Colonic mucosa (tissue), 4 donors: ENCODE data around the gene PDCD11. TPM values are rescaled to one million over a fixed set of nuclear protein-coding genes. Genes with fewer than 3 reads are reported as not detected.
A peak's percentile ranks its signal among the peaks of the same experiment; 100 is the strongest.

Experiments
- DNase-seq: peaks from one replicate; pipeline ENCODE4 v3.0.0-alpha.2; 2020
- H3K27ac ChIP-seq: fragments of 200-600 bp; one replicate; pipeline ENCODE4 v1.8.0; 2021
- H3K27me3 ChIP-seq: fragments of 200-600 bp; one replicate; pipeline ENCODE4 v1.8.0; 2021
- H3K36me3 ChIP-seq: fragments of 200-600 bp; one replicate; pipeline ENCODE4 v1.8.0; 2021
- H3K4me1 ChIP-seq: fragments of 200-600 bp; one replicate; pipeline ENCODE4 v1.8.0; 2021; ENCODE audit warnings: mild to moderate bottlenecking
- H3K4me3 ChIP-seq: fragments of 200-600 bp; one replicate; pipeline ENCODE4 v1.8.0; 2021
- H3K9ac ChIP-seq, 2 donors: one replicate each; pipeline ENCODE4 v1.7.0; 2013; ENCODE audit warnings: control low read depth in 2 of 2, low read depth in 2 of 2, low read length in 2 of 2
- H3K9me3 ChIP-seq: fragments of 200-600 bp; one replicate; pipeline ENCODE4 v1.8.0; 2021
- CTCF ChIP-seq: fragments of 200-600 bp; IDR thresholded peaks from one replicate; pipeline ENCODE4 v1.8.0; 2022; ENCODE audit warnings: antibody characterized with exemption, mild to moderate bottlenecking
- intact Hi-C: fragments of 100-400 bp; cut with DNase I; formaldehyde crosslinking; loops from one replicate; pipeline ENCODE4 v1.14.1; 2022
- microRNA-seq: library from miRNA; unstranded; fragments of <30 nt; microRNA quantifications from one replicate; pipeline ENCODE4, GENCODE V29; 2019
- total RNA-seq, 2 donors: library from RNA; stranded (reverse); fragmentation: NEBNext Ultra II Directional in 1 of 2; extraction: Animal tissue kit (Norgen Biotek cat#: 25700) in 1 of 2; gene quantifications; one replicate each; pipeline ENCODE4 v1.2.1, GENCODE V29; 2021
- donor health status: healthy.
- donor health status: DM: no; HTN: no; CAD: no.
- donor health status: DM: no; HTN: no; CAD: no.

Gene PDCD11
- total RNA-seq, 2 donors from 2014 or later = 14.9 to 33.6 TPM

- Histone ChIP-seq H3K4me1 (no peaks in the 10 kb centered on the region), H3K9me3 (no peaks in the 10 kb centered on the region), H3K9ac (peak overlapping the region in 1 of 2 donors; percentile 26), H3K4me3 (peak overlapping the region; percentile 59), H3K27ac (no peak overlapping the region), H3K27me3 (peaks cover 29% of the 10 kb centered on the region), H3K36me3 (no peaks in the 10 kb centered on the region)
- intact Hi-C loops = no loop called here
- TF ChIP-seq CTCF = no peak
- DNase-seq = no peak
Measured at GRCh38 chr10:103493916-103494877, 97.8 kb downstream of the PDCD11 start.

- Histone ChIP-seq H3K4me3 (no peak overlapping the region), H3K27ac (no peak overlapping the region), H3K9ac (no peak overlapping the region), H3K36me3 (no peaks in the 10 kb centered on the region), H3K27me3 (peaks cover 29% of the 10 kb centered on the region), H3K4me1 (no peaks in the 10 kb centered on the region), H3K9me3 (no peaks in the 10 kb centered on the region)
- intact Hi-C loops = no loop called here
- no peak for TF ChIP-seq CTCF
- DNase-seq = no peak
Measured at GRCh38 chr10:103495321-103495720, 98.9 kb downstream of the PDCD11 start.

Small RNA genes within 50 kb of the gene (microRNA-seq; reads per million reads assigned to microRNA genes)
- 3,346 reads per million, percentile 87 among the genes with 10 or more reads in this experiment for gene MIR1307

Other genes with a start within 250 kb of the PDCD11 start
- 10 to 100 TPM; 59.6 to 89.5 TPM for gene NT5C2, start 203.4 kb upstream of the PDCD11 start, total RNA-seq
- not detected for gene RPEL1, start 150.7 kb upstream of the PDCD11 start, total RNA-seq
- gene INA, start 119.5 kb upstream of the PDCD11 start, total RNA-seq = 1 to 10 TPM in 1 of 2 donors, under 1 TPM in 1; 0.44 to 1.4 TPM
- 1 to 10 TPM; 7.6 to 8.6 TPM for gene PCGF6, start 45.5 kb upstream of the PDCD11 start, total RNA-seq
- gene TAF5, start 28.6 kb upstream of the PDCD11 start, total RNA-seq = 10 to 100 TPM in 1 of 2 donors, 1 to 10 TPM in 1; 5.5 to 10.3 TPM
- 100 to 1,000 TPM; 551 to 577 TPM for gene ATP5MK, start 151 bp upstream of the PDCD11 start, total RNA-seq
- 1 to 10 TPM; 3.5 to 8.0 TPM for gene CALHM2, start 55.7 kb downstream of the PDCD11 start, total RNA-seq
- gene CALHM1, start 62.3 kb downstream of the PDCD11 start, total RNA-seq = not detected
- gene CALHM3, start 82.6 kb downstream of the PDCD11 start, total RNA-seq = not detected
- 10 to 100 TPM; 40.2 to 46.1 TPM for gene NEURL1, start 97.1 kb downstream of the PDCD11 start, total RNA-seq